ENCODE measurements around the gene HDLBP.

DNA sequence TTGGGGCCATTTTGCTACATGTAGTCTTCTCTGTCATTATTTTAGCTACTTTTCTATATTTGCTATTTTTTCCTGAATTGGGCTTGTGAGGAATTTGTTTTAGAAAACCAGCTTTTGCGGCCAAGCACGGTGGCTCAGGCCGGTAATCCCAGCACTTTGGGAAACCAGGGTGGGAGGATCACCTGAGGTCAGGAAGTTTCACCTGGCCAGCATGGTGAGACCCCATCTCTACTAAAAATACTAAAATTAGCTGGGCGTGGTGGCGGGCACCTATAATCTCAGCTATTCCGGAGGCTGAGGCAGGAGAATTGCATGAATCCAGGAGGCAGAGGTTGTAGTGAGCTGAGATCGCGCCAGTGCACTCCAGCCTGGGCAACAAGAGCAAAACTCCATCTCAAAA is 4.9 kb upstream of the HDLBP start:
- TF ChIP-seq POLR2AphosphoS5 (IDR thresholded peaks at IDR 0.05; ENCODE audit: low read depth, low read length) (no peak), POLR2A (IDR thresholded peaks at IDR 0.05; ENCODE audit: low read depth, low read length) (no peak)

Measured in GM12892 (cell line).